ENCODE results near the gene INTS3.
A peak's percentile ranks its signal among the peaks of the same experiment; 100 is the strongest.

The INTS3 gene

GRCh38 chr1:153776352-153776751 lies 48.5 kb downstream of the INTS3 start:
- TF ChIP-seq, protein P1, sequence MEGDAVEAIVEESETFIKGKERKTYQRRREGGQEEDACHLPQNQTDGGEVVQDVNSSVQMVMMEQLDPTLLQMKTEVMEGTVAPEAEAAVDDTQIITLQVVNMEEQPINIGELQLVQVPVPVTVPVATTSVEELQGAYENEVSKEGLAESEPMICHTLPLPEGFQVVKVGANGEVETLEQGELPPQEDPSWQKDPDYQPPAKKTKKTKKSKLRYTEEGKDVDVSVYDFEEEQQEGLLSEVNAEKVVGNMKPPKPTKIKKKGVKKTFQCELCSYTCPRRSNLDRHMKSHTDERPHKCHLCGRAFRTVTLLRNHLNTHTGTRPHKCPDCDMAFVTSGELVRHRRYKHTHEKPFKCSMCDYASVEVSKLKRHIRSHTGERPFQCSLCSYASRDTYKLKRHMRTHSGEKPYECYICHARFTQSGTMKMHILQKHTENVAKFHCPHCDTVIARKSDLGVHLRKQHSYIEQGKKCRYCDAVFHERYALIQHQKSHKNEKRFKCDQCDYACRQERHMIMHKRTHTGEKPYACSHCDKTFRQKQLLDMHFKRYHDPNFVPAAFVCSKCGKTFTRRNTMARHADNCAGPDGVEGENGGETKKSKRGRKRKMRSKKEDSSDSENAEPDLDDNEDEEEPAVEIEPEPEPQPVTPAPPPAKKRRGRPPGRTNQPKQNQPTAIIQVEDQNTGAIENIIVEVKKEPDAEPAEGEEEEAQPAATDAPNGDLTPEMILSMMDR (IDR thresholded peaks at IDR 0.05) = no peak
- H3K27ac ChIP-seq = peak overlapping the region; percentile 99

- TF ChIP-seq, protein P1 (IDR thresholded peaks at IDR 0.05) = no peak
- TF ChIP-seq ZFX (IDR thresholded peaks at IDR 0.05; ENCODE audit: borderline replicate concordance) = no peak
- peak overlapping the region; percentile 99 for H3K27ac ChIP-seq
These were observed 49.1 kb downstream of the INTS3 start for GRCh38 chr1:153776845-153777370.

DNA sequence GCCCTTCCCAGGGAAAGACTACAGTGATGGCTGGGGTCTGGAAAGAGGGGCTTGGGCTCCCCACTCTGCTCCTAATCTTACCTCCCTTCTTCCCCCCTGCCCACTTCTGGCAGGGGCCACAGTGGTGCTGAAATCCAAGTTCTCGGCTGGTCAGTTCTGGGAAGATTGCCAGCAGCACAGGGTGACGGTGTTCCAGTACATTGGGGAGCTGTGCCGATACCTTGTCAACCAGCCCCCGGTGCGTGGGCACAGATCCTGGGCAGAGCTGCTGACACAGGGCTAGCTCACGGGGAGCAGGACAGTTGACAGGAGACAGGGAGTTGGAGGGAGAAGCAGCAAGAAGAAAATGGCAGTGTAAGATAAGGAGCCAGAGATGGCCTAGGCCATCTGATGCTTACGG lies 49.8 kb downstream of the INTS3 start:
- peak overlapping the region; percentile 99; the same call in 1 of the 2 replicates for H3K27ac ChIP-seq
- TF ChIP-seq, protein P1 (IDR thresholded peaks at IDR 0.05) = no peak
- no peak for TF ChIP-seq ZFX (IDR thresholded peaks at IDR 0.05; ENCODE audit: borderline replicate concordance)

- no peak overlapping the region for H3K27ac ChIP-seq
- TF ChIP-seq, protein P1 (IDR thresholded peaks at IDR 0.05) = no peak
- TF ChIP-seq ZFX (IDR thresholded peaks at IDR 0.05; ENCODE audit: borderline replicate concordance) = no peak
These were observed 50.4 kb downstream of the INTS3 start for GRCh38 chr1:153778051-153778823.

GRCh38 chr1:153778824-153779519 lies 51.1 kb downstream of the INTS3 start:
- no peak overlapping the region for H3K27ac ChIP-seq
- TF ChIP-seq, protein P1 (IDR thresholded peaks at IDR 0.05) = no peak
- TF ChIP-seq ZFX (IDR thresholded peaks at IDR 0.05; ENCODE audit: borderline replicate concordance) = no peak

DNA sequence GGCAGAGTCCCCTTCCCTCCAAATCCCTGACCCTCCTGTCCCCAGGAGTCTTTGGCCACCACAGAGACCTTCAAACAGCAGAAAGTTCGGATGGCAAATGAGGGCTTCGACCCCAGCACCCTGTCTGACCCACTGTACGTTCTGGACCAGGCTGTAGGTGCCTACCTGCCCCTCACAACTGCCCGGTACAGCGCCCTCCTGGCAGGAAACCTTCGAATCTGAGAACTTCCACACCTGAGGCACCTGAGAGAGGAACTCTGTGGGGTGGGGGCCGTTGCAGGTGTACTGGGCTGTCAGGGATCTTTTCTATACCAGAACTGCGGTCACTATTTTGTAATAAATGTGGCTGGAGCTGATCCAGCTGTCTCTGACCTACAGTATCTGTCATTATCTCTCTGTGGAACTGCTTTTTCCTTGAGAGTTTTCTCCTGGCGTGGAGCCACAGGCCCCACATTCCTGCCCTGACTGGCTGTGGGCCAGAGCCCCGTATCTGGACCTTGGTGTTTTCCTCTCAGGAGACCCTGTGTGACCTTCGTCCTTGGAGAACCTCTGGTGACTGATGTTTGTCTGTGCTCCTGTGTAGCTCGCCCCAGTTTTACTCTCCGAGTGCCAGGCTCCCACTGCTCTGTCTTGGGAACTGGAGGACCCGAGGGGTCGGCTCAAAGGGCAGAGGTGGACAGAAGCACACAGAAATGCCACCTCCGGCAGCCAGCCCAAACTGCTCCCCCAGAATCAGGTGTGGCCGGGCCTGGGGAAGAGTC lies 52.1 kb downstream of the INTS3 start:
- TF ChIP-seq, protein P1 (IDR thresholded peaks at IDR 0.05) = no peak
- TF ChIP-seq ZFX (IDR thresholded peaks at IDR 0.05; ENCODE audit: borderline replicate concordance) = no peak
- peak overlapping the region; percentile 17; the same call in 1 of the 2 replicates for H3K27ac ChIP-seq

All from 22Rv1 (cell line).